ENCODE data around the gene MBTPS1.

DNA sequence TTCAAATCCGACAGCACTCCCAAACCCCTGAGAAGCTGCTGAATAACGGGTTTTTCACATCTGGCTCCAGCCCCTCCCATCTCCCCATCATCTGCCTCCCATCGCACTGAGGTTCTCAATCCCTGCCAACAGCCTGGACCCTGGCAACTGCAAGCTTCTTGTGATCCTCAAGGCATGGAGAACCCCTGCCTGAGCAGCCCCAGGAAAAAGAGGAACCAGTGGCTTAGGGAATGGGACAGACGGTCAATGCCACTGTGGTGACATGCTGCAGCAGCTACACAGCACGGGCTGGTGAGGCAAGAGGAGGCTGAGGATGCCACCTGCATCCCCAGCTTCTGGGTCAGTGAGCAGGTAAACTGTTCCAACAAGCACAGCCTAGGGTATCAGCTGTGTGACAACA, 3.3 kb upstream of the MBTPS1 start:
- TF ChIP-seq CTCF (conservative IDR thresholded peaks at IDR 0.05; ENCODE audit: low read depth in 2 of 2) (no peak), EZH2 (IDR thresholded peaks at IDR 0.05; ENCODE audit: low read depth, unreplicated experiment) (no peak), JUNB (IDR thresholded peaks at IDR 0.05; ENCODE audit: unreplicated experiment) (no peak), POLR2AphosphoS5 (IDR thresholded peaks at IDR 0.05; ENCODE audit: low read depth) (no peak), EZH2phosphoT487 (IDR thresholded peaks at IDR 0.05; ENCODE audit: unreplicated experiment) (no peak)
- TF ChIP-seq, protein P1, sequence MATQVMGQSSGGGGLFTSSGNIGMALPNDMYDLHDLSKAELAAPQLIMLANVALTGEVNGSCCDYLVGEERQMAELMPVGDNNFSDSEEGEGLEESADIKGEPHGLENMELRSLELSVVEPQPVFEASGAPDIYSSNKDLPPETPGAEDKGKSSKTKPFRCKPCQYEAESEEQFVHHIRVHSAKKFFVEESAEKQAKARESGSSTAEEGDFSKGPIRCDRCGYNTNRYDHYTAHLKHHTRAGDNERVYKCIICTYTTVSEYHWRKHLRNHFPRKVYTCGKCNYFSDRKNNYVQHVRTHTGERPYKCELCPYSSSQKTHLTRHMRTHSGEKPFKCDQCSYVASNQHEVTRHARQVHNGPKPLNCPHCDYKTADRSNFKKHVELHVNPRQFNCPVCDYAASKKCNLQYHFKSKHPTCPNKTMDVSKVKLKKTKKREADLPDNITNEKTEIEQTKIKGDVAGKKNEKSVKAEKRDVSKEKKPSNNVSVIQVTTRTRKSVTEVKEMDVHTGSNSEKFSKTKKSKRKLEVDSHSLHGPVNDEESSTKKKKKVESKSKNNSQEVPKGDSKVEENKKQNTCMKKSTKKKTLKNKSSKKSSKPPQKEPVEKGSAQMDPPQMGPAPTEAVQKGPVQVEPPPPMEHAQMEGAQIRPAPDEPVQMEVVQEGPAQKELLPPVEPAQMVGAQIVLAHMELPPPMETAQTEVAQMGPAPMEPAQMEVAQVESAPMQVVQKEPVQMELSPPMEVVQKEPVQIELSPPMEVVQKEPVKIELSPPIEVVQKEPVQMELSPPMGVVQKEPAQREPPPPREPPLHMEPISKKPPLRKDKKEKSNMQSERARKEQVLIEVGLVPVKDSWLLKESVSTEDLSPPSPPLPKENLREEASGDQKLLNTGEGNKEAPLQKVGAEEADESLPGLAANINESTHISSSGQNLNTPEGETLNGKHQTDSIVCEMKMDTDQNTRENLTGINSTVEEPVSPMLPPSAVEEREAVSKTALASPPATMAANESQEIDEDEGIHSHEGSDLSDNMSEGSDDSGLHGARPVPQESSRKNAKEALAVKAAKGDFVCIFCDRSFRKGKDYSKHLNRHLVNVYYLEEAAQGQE (IDR thresholded peaks at IDR 0.05; ENCODE audit: unreplicated experiment), result no peak

Measured in GM23338 (cell line).